Aortic smooth muscle cell (primary cell): ENCODE measurements around the gene CITED2. TPM values are rescaled to one million over a fixed set of nuclear protein-coding genes. Genes with fewer than 3 reads are reported as not detected.

Source experiments
- total RNA-seq: library from RNA; depleted of rRNA; stranded (reverse); fragments of >200 nt; gene quantifications from 2 replicates; pipeline ENCODE4 v1.2.3, GENCODE V29; 2014

The CITED2 gene, protein sequence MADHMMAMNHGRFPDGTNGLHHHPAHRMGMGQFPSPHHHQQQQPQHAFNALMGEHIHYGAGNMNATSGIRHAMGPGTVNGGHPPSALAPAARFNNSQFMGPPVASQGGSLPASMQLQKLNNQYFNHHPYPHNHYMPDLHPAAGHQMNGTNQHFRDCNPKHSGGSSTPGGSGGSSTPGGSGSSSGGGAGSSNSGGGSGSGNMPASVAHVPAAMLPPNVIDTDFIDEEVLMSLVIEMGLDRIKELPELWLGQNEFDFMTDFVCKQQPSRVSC
- 63.8 and 99.2 TPM in 2 replicates for total RNA-seq

DNA sequence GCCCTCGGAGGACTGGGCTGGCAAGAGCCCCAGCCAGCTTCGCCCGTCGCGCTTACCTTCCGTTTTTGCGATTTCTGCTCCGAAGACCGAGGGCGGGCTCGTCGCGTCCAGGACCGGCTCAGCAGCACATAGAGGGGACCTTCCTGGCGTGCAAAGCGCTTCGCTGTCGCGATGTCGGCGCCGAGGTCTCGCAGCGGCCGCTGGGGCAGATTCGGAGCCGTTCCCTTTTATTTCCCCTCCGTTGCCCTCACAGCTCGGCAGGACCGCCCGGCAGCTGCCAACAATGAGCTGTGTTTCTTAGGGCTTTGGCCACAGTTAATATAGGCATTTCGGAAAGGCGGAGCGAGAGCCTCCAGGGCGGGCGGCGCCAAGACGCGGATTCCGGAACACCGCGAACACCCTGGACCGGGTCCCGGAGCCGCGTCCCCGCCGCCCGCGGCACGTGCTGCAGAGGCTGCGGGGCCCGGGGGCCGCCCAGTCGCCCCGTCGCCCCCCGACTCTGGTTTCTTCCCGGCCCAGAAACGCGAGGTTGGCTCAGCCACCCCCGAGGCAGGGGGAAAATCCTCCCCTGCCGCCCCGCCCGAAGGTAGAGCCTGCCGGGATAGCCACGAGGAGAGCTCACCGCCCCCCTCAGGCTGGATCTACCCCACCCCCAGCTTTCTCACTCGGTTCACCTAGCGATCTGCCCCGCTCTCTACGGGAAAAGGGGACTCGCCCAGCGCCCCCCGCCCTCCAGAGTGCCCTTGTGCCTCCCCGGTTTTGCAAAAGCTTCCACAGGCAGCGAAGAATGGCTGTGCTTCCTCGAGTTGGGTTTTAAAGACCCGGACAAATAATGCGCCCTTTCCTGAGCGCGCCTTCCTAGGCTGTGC lies at the start of gene CITED2:
TSS of gene CITED2 (minus strand) at position 292 of the 869 bp plus-strand sequence. CDS start 704 bp downstream, outside the sequence.

Other genes with a start within 250 kb of the CITED2 start
- 25.0 and 26.7 TPM in 2 replicates for gene HECA, start 239.6 kb downstream of the CITED2 start, total RNA-seq
- gene TXLNB, start 82.7 kb downstream of the CITED2 start, total RNA-seq, result 0.13 and 0.19 TPM in 2 replicates